ENCODE data around the gene SH3BP2.

GRCh38 chr4:2755821-2756690, 36.8 kb upstream of the SH3BP2 start, which contains the start of gene TNIP2:
- TF ChIP-seq ZNF274 (IDR thresholded peaks at IDR 0.05; ENCODE audit: low read depth, low read length) = no peak
- TF ChIP-seq, protein P1, sequence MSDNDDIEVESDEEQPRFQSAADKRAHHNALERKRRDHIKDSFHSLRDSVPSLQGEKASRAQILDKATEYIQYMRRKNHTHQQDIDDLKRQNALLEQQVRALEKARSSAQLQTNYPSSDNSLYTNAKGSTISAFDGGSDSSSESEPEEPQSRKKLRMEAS (IDR thresholded peaks at IDR 0.05) = no peak
- no peak for TF ChIP-seq JUND (IDR thresholded peaks at IDR 0.05)
- TF ChIP-seq POLR2A (IDR thresholded peaks at IDR 0.05; ENCODE audit: borderline replicate concordance, extremely low read depth, insufficient read depth, insufficient read length) = no peak
- no peak for TF ChIP-seq SP1 (IDR thresholded peaks at IDR 0.05; ENCODE audit: low read depth)
- TF ChIP-seq CTCF (IDR thresholded peaks at IDR 0.05 in 2 of 3, conservative IDR thresholded peaks at IDR 0.05 in 1 of 3; ENCODE audit: borderline replicate concordance in 1 of 3, insufficient read depth in 1 of 3, low read depth in 2 of 3, low read length in 2 of 3) = peak in 2 of 3 experiments; percentile 7 to 45; a peak in 2 of 6 replicates
- TF ChIP-seq FOSL1 (IDR thresholded peaks at IDR 0.05; ENCODE audit: low read depth) = no peak
- TF ChIP-seq EZH2 (IDR thresholded peaks at IDR 0.05) = no peak
- TF ChIP-seq, protein P2, sequence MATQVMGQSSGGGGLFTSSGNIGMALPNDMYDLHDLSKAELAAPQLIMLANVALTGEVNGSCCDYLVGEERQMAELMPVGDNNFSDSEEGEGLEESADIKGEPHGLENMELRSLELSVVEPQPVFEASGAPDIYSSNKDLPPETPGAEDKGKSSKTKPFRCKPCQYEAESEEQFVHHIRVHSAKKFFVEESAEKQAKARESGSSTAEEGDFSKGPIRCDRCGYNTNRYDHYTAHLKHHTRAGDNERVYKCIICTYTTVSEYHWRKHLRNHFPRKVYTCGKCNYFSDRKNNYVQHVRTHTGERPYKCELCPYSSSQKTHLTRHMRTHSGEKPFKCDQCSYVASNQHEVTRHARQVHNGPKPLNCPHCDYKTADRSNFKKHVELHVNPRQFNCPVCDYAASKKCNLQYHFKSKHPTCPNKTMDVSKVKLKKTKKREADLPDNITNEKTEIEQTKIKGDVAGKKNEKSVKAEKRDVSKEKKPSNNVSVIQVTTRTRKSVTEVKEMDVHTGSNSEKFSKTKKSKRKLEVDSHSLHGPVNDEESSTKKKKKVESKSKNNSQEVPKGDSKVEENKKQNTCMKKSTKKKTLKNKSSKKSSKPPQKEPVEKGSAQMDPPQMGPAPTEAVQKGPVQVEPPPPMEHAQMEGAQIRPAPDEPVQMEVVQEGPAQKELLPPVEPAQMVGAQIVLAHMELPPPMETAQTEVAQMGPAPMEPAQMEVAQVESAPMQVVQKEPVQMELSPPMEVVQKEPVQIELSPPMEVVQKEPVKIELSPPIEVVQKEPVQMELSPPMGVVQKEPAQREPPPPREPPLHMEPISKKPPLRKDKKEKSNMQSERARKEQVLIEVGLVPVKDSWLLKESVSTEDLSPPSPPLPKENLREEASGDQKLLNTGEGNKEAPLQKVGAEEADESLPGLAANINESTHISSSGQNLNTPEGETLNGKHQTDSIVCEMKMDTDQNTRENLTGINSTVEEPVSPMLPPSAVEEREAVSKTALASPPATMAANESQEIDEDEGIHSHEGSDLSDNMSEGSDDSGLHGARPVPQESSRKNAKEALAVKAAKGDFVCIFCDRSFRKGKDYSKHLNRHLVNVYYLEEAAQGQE (IDR thresholded peaks at IDR 0.05; ENCODE audit: low read depth) = no peak
- peak; percentile 3 for TF ChIP-seq YY1 (IDR thresholded peaks at IDR 0.05; ENCODE audit: extremely low read depth, insufficient replicate concordance, low read depth, low read length)
